ENCODE data around the gene LRP4. TPM values are rescaled to one million over a fixed set of nuclear protein-coding genes. Genes with fewer than 3 reads are reported as not detected.

The LRP4 gene
- total and polyA plus RNA-seq, 2 of the 8 experiments (the other 6 are each of a cell fraction or from before 2014, with no cell fraction given), result 5.4 to 22.1 TPM

GRCh38 chr11:46879056-46879585 is 39.2 kb downstream of the LRP4 start:
- TF ChIP-seq POLR2AphosphoS5 (IDR thresholded peaks at IDR 0.05; ENCODE audit: low read depth, low read length), result no peak
- no peak for TF ChIP-seq HDAC2 (IDR thresholded peaks at IDR 0.05; ENCODE audit: borderline replicate concordance in 1 of 2, low read depth in 2 of 2, low read length in 2 of 2)
- TF ChIP-seq RBBP5 (IDR thresholded peaks at IDR 0.05; ENCODE audit: borderline replicate concordance, low read depth, low read length), result no peak
- no peak for TF ChIP-seq KDM5A (IDR thresholded peaks at IDR 0.05; ENCODE audit: low read length)
- no peak for TF ChIP-seq JUND (IDR thresholded peaks at IDR 0.05; ENCODE audit: low read length)
- no peak for TF ChIP-seq CHD2 (IDR thresholded peaks at IDR 0.05; ENCODE audit: low read length)
- no peak for TF ChIP-seq TAF1 (IDR thresholded peaks at IDR 0.05; ENCODE audit: low read depth, low read length)
- TF ChIP-seq BCL11A (IDR thresholded peaks at IDR 0.05; ENCODE audit: low read depth in 2 of 2, low read length in 2 of 2), result no peak
- TF ChIP-seq GABPA (IDR thresholded peaks at IDR 0.05; ENCODE audit: borderline replicate concordance, insufficient read depth, low read length), result no peak
- TF ChIP-seq RXRA (IDR thresholded peaks at IDR 0.05; ENCODE audit: insufficient read depth, low read depth, low read length), result no peak
- TF ChIP-seq EP300 (IDR thresholded peaks at IDR 0.05; ENCODE audit: borderline replicate concordance in 1 of 2, low read depth in 2 of 2, low read length in 2 of 2), result no peak
- TF ChIP-seq SIX5 (IDR thresholded peaks at IDR 0.05; ENCODE audit: low read depth, low read length), result no peak
- no peak for TF ChIP-seq RAD21 (IDR thresholded peaks at IDR 0.05 in 1 of 2, conservative IDR thresholded peaks at IDR 0.05 in 1 of 2; ENCODE audit: low read depth in 2 of 2, low read length in 2 of 2)
- H4K5ac ChIP-seq (ENCODE audit: insufficient read length, low read depth, low read length), result no peak overlapping the region
- H3K9me3 ChIP-seq (ENCODE audit: insufficient read depth in 2 of 2, low read depth in 1 of 2, low read length in 1 of 2), result no peaks in the 10 kb centered on the region
- no peak overlapping the region for H4K91ac ChIP-seq (replicated peaks; ENCODE audit: insufficient read length, low read length)
- no peak overlapping the region for H3K18ac ChIP-seq (ENCODE audit: extremely low read depth, low read length)
- no peaks in the 10 kb centered on the region for H3K79me1 ChIP-seq (ENCODE audit: low read depth, low read length)
- peaks cover 7 to 41% (median 27%) of the 10 kb centered on the region in 4 experiments for H3K36me3 ChIP-seq (ENCODE audit: control insufficient read depth in 2 of 4, insufficient read depth in 4 of 4, low read length in 3 of 4)
- no peak for FAIRE-seq
- no peaks in the 10 kb centered on the region for H3K27me3 ChIP-seq (replicated peaks in 1 of 4; ENCODE audit: control insufficient read depth in 3 of 4, extremely low read depth in 1 of 4, insufficient read depth in 3 of 4, low read length in 3 of 4)
- H2BK12ac ChIP-seq (ENCODE audit: low read depth, low read length), result no peak overlapping the region
- H4K20me1 ChIP-seq (replicated peaks in 1 of 2; ENCODE audit: control insufficient read depth in 1 of 2, insufficient read depth in 2 of 2, low read length in 2 of 2), result no peaks in the 10 kb centered on the region
- ChIA-PET CTCF (ENCODE audit: partially characterized antibody) (interaction anchor here (0.6 to 3.5 kb wide), 5 partner anchors 9 to 273 kb away, joined by 3 to 14 read pairs (median 3); no protein-coding TSS in a partner anchor), POLR2A (ENCODE audit: partially characterized antibody) (no interaction called here)
- H3K23ac ChIP-seq (ENCODE audit: insufficient read length), result no peak overlapping the region
- H3K4me2 ChIP-seq (ENCODE audit: insufficient read depth in 1 of 2, low read depth in 2 of 2, low read length in 2 of 2), result no peak overlapping the region
- no peak for DNase-seq (ENCODE audit: low read depth in 1 of 2, low spot score in 2 of 2)
- H2AFZ ChIP-seq (ENCODE audit: low read length), result no peak overlapping the region
- WGBS, 2 experiments (ENCODE audit: extremely low coverage in 1 of 2, insufficient coverage in 1 of 2, insufficient read length in 1 of 2, insufficient replicate concordance in 2 of 2, low coverage in 1 of 2, low lambda C conversion rate in 2 of 2, missing lambda C conversion rate in 1 of 2), result 97% methylated on average over 10 of the region's 10 CpGs; no CpG with 5 or more reads in 1 of the 2 experiments
- no peak overlapping the region for H3K4me3 ChIP-seq (ENCODE audit: extremely low read depth in 1 of 4, insufficient read depth in 2 of 4, low read depth in 3 of 4, low read length in 4 of 4)
- H2AK5ac ChIP-seq (ENCODE audit: low read depth, low read length), result no peak overlapping the region
- no peak overlapping the region for H3K27ac ChIP-seq (ENCODE audit: low read depth, low read length)
- H3K14ac ChIP-seq (ENCODE audit: insufficient read length), result no peak overlapping the region
- H3K9ac ChIP-seq (replicated peaks in 1 of 4; ENCODE audit: extremely low read depth in 1 of 4, low read depth in 3 of 4, low read length in 3 of 4), result no peak overlapping the region
- no peak overlapping the region for H2BK20ac ChIP-seq (ENCODE audit: low read length)
- H2BK5ac ChIP-seq (ENCODE audit: low read depth, low read length), result no peak overlapping the region
- H2BK120ac ChIP-seq (replicated peaks; ENCODE audit: low read depth, low read length), result no peak overlapping the region
- H2BK15ac ChIP-seq (ENCODE audit: low read length), result no peak overlapping the region
- H3K4ac ChIP-seq (replicated peaks; ENCODE audit: insufficient read length, low read depth, low read length), result no peak overlapping the region
- no peaks in the 10 kb centered on the region for H3K23me2 ChIP-seq (ENCODE audit: low read depth, low read length)
- no peak overlapping the region; the same call in 1 of the 2 replicates for H4K8ac ChIP-seq (ENCODE audit: extremely low read depth, insufficient read depth, low read length)
- no peaks in the 10 kb centered on the region for H3K79me2 ChIP-seq (ENCODE audit: control insufficient read depth in 1 of 2, insufficient read depth in 2 of 2, low read length in 2 of 2)
- no peak overlapping the region for H3K56ac ChIP-seq (replicated peaks; ENCODE audit: insufficient read length, low read depth, low read length)
- H3K4me1 ChIP-seq (replicated peaks in 1 of 4; ENCODE audit: control insufficient read depth in 3 of 4, insufficient read depth in 4 of 4, low read length in 3 of 4), result no peaks in the 10 kb centered on the region
